Measurements from ENCODE around the gene GPBP1. TPM values are rescaled to one million over a fixed set of nuclear protein-coding genes. Genes with fewer than 3 reads are reported as not detected.

Gene GPBP1
- total RNA-seq, 6 donors from 2014 or later: 50.0 to 131 (median 55.3) TPM

DNA sequence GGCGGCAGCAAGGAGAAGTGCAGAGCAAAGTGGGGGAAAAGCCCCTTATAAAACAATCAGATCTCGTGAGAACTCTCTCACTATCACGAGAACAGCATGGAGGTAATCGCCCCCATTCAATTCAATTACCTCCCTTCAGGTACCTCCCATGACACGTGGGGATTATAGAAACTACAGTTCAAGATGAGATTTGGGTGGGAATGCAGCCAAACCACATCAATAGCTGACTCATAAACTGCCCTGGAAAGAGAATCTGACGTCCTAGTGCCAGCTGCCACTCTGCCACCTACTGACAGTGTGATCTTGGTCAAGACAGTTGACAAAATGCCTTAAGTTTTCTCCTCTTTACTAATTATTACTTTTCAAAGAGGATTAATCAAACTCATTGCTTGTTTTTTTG is 128.3 kb downstream of the GPBP1 start:
- H3K36me3 ChIP-seq: no peaks in the 10 kb centered on the region
- H3K4me3 ChIP-seq: no peak overlapping the region
- H3K27ac ChIP-seq: no peak overlapping the region
- TF ChIP-seq, protein P1, sequence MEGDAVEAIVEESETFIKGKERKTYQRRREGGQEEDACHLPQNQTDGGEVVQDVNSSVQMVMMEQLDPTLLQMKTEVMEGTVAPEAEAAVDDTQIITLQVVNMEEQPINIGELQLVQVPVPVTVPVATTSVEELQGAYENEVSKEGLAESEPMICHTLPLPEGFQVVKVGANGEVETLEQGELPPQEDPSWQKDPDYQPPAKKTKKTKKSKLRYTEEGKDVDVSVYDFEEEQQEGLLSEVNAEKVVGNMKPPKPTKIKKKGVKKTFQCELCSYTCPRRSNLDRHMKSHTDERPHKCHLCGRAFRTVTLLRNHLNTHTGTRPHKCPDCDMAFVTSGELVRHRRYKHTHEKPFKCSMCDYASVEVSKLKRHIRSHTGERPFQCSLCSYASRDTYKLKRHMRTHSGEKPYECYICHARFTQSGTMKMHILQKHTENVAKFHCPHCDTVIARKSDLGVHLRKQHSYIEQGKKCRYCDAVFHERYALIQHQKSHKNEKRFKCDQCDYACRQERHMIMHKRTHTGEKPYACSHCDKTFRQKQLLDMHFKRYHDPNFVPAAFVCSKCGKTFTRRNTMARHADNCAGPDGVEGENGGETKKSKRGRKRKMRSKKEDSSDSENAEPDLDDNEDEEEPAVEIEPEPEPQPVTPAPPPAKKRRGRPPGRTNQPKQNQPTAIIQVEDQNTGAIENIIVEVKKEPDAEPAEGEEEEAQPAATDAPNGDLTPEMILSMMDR (IDR thresholded peaks at IDR 0.05): no peak
- no peak for TF ChIP-seq EP300 (IDR thresholded peaks at IDR 0.05)
- H3K27me3 ChIP-seq: no peaks in the 10 kb centered on the region
- 65 to 69% methylated on average over 6 of the region's 6 CpGs for WGBS, 2 donors
- no peak for DNase-seq
- H3K9me3 ChIP-seq: peaks cover 0 to 6% (median 0%) of the 10 kb centered on the region in 4 donors
- H3K4me1 ChIP-seq: peaks cover 6 to 14% (median 11%) of the 10 kb centered on the region in 4 donors
- no peak for ATAC-seq (ENCODE audit: low FRiP score in 2 of 2)

DNA sequence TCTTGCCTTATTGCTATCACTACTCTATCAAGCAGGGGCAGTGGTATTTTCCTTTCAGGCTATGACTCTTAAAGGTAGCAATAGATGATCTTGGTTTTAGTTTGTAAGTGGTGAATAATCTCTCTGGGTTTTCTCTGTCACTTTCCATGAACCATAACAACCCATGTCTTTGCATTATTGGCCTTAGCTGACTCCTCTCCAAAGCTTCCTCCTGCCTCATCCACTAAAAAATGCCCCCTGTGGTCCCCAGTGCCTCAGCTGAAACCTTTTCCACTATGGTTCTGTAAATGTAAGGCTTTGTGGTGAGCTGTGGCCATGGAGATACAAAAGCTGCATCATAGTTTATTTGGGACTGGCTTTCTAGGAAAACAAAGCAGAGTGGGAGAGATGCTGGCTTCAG is 128.8 kb downstream of the GPBP1 start:
- Histone ChIP-seq H3K36me3 (no peaks in the 10 kb centered on the region), H3K27me3 (no peaks in the 10 kb centered on the region), H3K9me3 (peaks cover 0 to 6% (median 0%) of the 10 kb centered on the region in 4 donors), H3K4me3 (no peak overlapping the region), H3K27ac (no peak overlapping the region), H3K4me1 (peaks cover 6 to 14% (median 11%) of the 10 kb centered on the region in 4 donors)
- TF ChIP-seq EP300 (IDR thresholded peaks at IDR 0.05) (no peak), POLR2AphosphoS5 (IDR thresholded peaks at IDR 0.05) (no peak), POLR2A (IDR thresholded peaks at IDR 0.05) (no peak)
- TF ChIP-seq, protein P1 (IDR thresholded peaks at IDR 0.05): no peak
- DNase-seq: no peak
- no peak for ATAC-seq (ENCODE audit: low FRiP score in 2 of 2)

DNA sequence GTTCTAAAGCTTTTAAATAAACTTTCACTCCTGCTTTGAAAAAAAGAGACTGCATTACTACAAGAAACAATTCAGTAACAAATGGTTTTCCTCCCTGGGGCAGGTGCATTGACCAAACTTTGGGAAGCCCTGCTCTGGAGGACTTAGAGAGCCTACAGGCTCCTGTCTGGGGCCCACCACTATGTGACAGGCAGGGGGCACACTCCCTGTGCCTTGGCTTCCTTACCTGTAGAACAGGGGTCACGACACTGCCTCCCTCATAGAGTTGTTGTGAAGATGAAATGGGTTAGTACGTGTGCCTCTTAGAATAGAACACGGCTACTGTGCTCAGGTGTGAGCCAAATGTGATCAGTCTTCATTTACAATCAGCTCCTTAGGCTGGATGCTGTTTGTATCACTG is 130.1 kb downstream of the GPBP1 start:
- WGBS, 2 donors: 85 to 94% methylated on average over 3 of the region's 3 CpGs
- DNase-seq (no peak), ATAC-seq (ENCODE audit: low FRiP score in 2 of 2) (no peak)
- no peak overlapping the region for H3K4me3 ChIP-seq
- H3K27ac ChIP-seq: no peak overlapping the region
- H3K9me3 ChIP-seq: peaks cover 0 to 6% (median 0%) of the 10 kb centered on the region in 4 donors
- no peaks in the 10 kb centered on the region for H3K27me3 ChIP-seq
- TF ChIP-seq POLR2A (IDR thresholded peaks at IDR 0.05): no peak
- TF ChIP-seq, protein P1 (IDR thresholded peaks at IDR 0.05): no peak
- no peaks in the 10 kb centered on the region for H3K36me3 ChIP-seq
- peaks cover 0 to 4% (median 4%) of the 10 kb centered on the region in 4 donors for H3K4me1 ChIP-seq

DNA sequence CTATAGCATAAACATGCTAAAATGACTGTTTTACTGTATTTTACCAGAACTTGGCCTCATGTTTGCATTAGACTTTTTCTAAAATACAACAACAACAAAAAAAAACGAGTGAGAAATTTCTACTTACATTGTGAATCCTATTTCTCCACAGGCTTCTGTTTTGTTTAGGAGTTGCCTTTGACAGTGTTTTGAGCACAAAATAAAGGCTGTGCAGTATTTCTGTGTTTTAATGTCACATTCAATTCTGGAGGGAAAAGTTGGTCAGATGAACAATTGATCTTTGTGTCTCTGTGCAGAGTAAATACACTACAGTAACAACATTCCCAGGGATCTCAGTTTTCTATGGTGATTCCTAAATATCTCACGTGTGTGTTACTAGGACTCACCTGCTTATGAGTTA is 131.1 kb downstream of the GPBP1 start:
- H3K36me3 ChIP-seq: no peaks in the 10 kb centered on the region
- H3K4me1 ChIP-seq: no peaks in the 10 kb centered on the region
- TF ChIP-seq POLR2A (IDR thresholded peaks at IDR 0.05) (no peak), EP300 (IDR thresholded peaks at IDR 0.05) (no peak)
- TF ChIP-seq, protein P1 (IDR thresholded peaks at IDR 0.05): no peak
- no peaks in the 10 kb centered on the region for H3K27me3 ChIP-seq
- H3K9me3 ChIP-seq: peaks cover 0 to 6% (median 0%) of the 10 kb centered on the region in 4 donors
- no peak for ATAC-seq (ENCODE audit: low FRiP score in 2 of 2)
- no peak overlapping the region for H3K4me3 ChIP-seq
- DNase-seq: no peak
- 74 to 87% methylated on average over 2 of the region's 2 CpGs for WGBS, 2 donors
- H3K27ac ChIP-seq: no peak overlapping the region

DNA sequence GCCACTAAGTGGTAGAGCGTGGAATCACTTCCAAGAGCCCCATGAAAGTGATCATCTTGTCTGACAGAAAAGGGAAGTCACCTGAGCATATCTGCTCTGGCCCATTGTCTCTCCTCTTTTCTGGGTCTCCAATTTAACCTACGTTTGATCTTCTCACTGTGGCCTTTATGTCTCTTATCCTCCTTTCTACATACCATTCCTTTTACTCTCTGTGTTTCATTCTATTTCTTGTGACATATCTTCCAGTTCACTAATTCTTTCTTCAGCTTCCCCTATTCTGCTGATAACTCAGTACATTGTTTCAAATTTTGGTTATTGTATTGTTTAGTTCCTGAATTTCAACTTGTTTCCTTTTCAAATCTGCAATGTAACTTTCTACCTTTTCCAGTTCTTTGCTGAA is 132.5 kb downstream of the GPBP1 start:
- DNase-seq (no peak), ATAC-seq (ENCODE audit: low FRiP score in 2 of 2) (no peak)
- TF ChIP-seq EP300 (IDR thresholded peaks at IDR 0.05) (no peak), POLR2AphosphoS5 (IDR thresholded peaks at IDR 0.05) (no peak), POLR2A (IDR thresholded peaks at IDR 0.05) (no peak)
- TF ChIP-seq, protein P1 (IDR thresholded peaks at IDR 0.05): no peak
- Histone ChIP-seq H3K27me3 (no peaks in the 10 kb centered on the region), H3K9me3 (peaks cover 0 to 6% (median 0%) of the 10 kb centered on the region in 4 donors), H3K4me3 (no peak overlapping the region), H3K27ac (no peak overlapping the region), H3K36me3 (no peaks in the 10 kb centered on the region), H3K4me1 (no peaks in the 10 kb centered on the region)
- WGBS, 2 donors: 91 to 95% methylated on average over 2 of the region's 2 CpGs
